Stomach (tissue), 9 donors: ENCODE results near the gene PIGA. TPM values are rescaled to one million over a fixed set of nuclear protein-coding genes. Genes with fewer than 3 reads are reported as not detected.
"Not testable (repeated sequence)": the region's sequence is repeated elsewhere in the genome, so short reads cannot be mapped to it uniquely, and the experiment has no call there.

Experiments used
- DNase-seq, 2 donors: peaks; one replicate each; pipeline versions ENCODE4 v3.0.0 to v3.0.0-alpha.2; 2013 to 2019
- H3K27ac ChIP-seq, 5 donors: fragments of 200-600 bp in 4 of 5; sonication (generic) in 4 of 5; one replicate each; pipeline ENCODE4 v1.5.1; 2013 to 2019; ENCODE audit warnings: mild to moderate bottlenecking in 1 of 5, moderate library complexity in 1 of 5
- H3K27me3 ChIP-seq, 3 donors: fragments of 200-600 bp; sonication (generic); one replicate each; pipeline ENCODE4 v1.5.1; 2017 to 2019; ENCODE audit warnings: mixed run types in 1 of 3
- H3K36me3 ChIP-seq, 4 donors: fragments of 200-600 bp; sonication (generic); 1 replicate in 3 of 4; 2 replicates in 1 of 4; pipeline ENCODE4 v1.5.1; 2016 to 2019
- H3K4me1 ChIP-seq, 4 donors: fragments of 200-600 bp; sonication (generic); one replicate each; pipeline ENCODE4 v1.5.1; 2016 to 2019
- H3K4me3 ChIP-seq, 4 donors: fragments of 200-600 bp; sonication (generic) in 3 of 4; one replicate each; pipeline ENCODE4 v1.5.1; 2016 to 2019; ENCODE audit warnings: mild to moderate bottlenecking in 1 of 4
- H3K9me3 ChIP-seq, 4 donors: fragments of 200-600 bp; sonication (generic); one replicate each; pipeline ENCODE4 v1.5.1; 2016 to 2019
- EP300 ChIP-seq: sonication (generic); formaldehyde crosslinking; IDR thresholded peaks from one replicate; pipeline ENCODE4 v1.6.1; 2017; ENCODE audit warnings: antibody characterized with exemption
- POLR2A ChIP-seq, 4 donors: fragments of 450-650 bp; IDR thresholded peaks; one replicate each; pipeline ENCODE4 v1.6.1; 2016; ENCODE audit warnings: antibody characterized with exemption in 4 of 4, control low read depth in 2 of 4, mild to moderate bottlenecking in 1 of 4, moderate library complexity in 1 of 4
- POLR2AphosphoS5 ChIP-seq, 3 donors: sonication (generic); formaldehyde crosslinking; IDR thresholded peaks; one replicate each; pipeline ENCODE4 v1.6.1; 2016; ENCODE audit warnings: antibody characterized with exemption in 3 of 3
- WGBS, 5 donors: extraction: QIAGEN DNeasy Blood & Tissue Kit in 3 of 5; methylation state at CpG; one replicate each; pipeline versions ENCODE4 v1.1.5 to v1.1.7; 2013 to 2018; 5-methylcytosine and 5-hydroxymethylcytosine counted together
- intact Hi-C: fragments of 100-400 bp; cut with DNase I; formaldehyde crosslinking; loops from one replicate; pipeline ENCODE4 v1.15.1; 2023; ENCODE audit warnings: low total_unique reads
- polyA plus RNA-seq, 3 donors: library from polyadenylated mRNA; stranded (reverse); fragments of 200-250 nt; gene quantifications; one replicate each; pipeline ENCODE4 v1.2.3, GENCODE V29; 2013
- total RNA-seq, 5 donors: library from RNA; depleted of rRNA; stranded (reverse); fragments of >200 nt; gene quantifications; one replicate each; pipeline versions ENCODE4 v1.1.0 to v1.2.3, GENCODE V29; 2014 to 2016
- TF ChIP-seq, protein P1 (sequence below), 7 experiments: fragments of 450-650 bp in 4 of 7; fragments of 200-600 bp in 3 of 7; sonication (generic) in 3 of 7; IDR thresholded peaks; one replicate each; pipeline ENCODE4 v1.5.1; 2016 to 2019; ENCODE audit warnings: antibody characterized with exemption in 7 of 7, control low read depth in 2 of 7, mild to moderate bottlenecking in 1 of 7
- donor health status: healthy with polysubstance abuse.
- donor health status: Bipolar disorder and iron deficiency.
- donor health status: healthy.

The PIGA gene
- total and polyA plus RNA-seq, 8 donors, result 0.58 to 59.7 (median 7.5) TPM

DNA sequence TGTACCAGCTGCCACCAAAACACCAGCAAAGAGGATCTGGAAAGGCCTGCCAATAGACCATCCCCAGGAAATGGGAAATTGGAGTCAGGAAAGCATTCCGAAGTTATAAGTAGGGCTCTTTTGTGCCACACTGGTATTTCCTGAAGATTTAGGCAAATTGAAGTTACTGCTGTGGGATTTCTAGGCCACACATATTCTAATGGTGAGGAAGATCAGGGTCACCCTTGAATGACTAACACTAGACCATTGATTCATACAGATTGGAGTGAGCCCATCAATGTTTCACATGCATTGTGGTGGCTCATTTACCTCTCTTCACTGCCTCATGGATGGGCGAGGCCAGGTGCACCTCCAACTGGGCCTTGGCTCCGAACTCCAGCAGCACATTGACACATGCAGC is 42.5 kb downstream of the PIGA start:
- peak overlapping the region in 1 of 5 donors; percentile 15 for H3K27ac ChIP-seq

DNA sequence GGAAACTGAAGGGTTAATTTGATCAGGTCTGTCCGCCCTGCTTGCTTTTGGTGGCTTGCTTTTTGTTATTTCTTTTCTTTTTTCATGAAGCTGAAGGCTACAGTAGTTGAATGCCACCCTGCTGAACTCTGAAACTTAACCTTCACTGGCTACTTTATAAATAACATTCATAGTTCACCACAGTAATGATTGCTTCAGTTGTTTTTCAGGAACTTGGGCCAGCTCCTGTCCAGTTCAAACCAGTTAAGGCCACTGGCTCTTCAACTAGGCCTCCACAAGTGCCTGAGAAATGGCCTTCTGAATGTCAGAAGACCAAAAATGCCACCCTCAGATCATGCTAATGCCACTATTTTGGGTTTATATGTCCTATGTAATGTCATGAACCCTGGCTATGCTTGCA is 57.7 kb downstream of the PIGA start:
- WGBS, 5 donors, result 15 to 75% (median 60%) methylated on average over 1 of the region's 1 CpG
- intact Hi-C loops, result no loop called here

More for the DNA sequence above, 42.5 kb downstream of the PIGA start:
- Histone ChIP-seq H3K36me3 (no peaks in the 10 kb centered on the region), H3K4me3 (no peak overlapping the region), H3K27me3 (no peaks in the 10 kb centered on the region), H3K9me3 (no peaks in the 10 kb centered on the region), H3K4me1 (no peaks in the 10 kb centered on the region)
- TF ChIP-seq, protein P1, sequence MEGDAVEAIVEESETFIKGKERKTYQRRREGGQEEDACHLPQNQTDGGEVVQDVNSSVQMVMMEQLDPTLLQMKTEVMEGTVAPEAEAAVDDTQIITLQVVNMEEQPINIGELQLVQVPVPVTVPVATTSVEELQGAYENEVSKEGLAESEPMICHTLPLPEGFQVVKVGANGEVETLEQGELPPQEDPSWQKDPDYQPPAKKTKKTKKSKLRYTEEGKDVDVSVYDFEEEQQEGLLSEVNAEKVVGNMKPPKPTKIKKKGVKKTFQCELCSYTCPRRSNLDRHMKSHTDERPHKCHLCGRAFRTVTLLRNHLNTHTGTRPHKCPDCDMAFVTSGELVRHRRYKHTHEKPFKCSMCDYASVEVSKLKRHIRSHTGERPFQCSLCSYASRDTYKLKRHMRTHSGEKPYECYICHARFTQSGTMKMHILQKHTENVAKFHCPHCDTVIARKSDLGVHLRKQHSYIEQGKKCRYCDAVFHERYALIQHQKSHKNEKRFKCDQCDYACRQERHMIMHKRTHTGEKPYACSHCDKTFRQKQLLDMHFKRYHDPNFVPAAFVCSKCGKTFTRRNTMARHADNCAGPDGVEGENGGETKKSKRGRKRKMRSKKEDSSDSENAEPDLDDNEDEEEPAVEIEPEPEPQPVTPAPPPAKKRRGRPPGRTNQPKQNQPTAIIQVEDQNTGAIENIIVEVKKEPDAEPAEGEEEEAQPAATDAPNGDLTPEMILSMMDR (IDR thresholded peaks at IDR 0.05), result no peak
- TF ChIP-seq POLR2A (IDR thresholded peaks at IDR 0.05) (no peak), EP300 (no peak), POLR2AphosphoS5 (IDR thresholded peaks at IDR 0.05) (no peak)
- intact Hi-C loops, result no loop called here
- no peak for DNase-seq
- WGBS, 5 donors, result 70 to 92% (median 79%) methylated on average over 2 to 3 of the region's 3 CpGs

DNA sequence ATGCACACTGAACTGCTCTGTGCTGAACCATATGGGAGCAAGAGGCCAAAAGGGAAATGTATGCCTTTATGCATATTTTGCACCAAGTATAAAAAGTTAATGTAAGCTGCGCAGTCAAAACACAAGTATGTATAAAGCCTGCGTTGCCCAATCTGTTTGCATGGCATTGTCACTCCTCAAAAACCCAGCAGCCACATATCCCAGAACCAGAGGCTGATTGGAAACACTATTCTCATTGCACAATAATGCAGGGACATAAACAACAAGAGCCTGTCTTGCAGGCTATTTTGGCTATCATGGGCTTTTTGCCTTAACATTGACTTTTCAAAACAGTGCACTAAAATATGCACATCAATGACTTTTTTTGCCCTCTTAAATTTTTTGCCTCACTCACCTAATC is 60.4 kb downstream of the PIGA start:
- intact Hi-C loops, result no loop called here
- Histone ChIP-seq H3K36me3 (no peaks in the 10 kb centered on the region), H3K27ac (no peak overlapping the region), H3K27me3 (no peaks in the 10 kb centered on the region), H3K4me1 (peaks cover 0 to 6% (median under 1%) of the 10 kb centered on the region in 4 donors), H3K4me3 (no peak overlapping the region), H3K9me3 (peaks cover 0 to 5% (median 2%) of the 10 kb centered on the region in 4 donors)
- TF ChIP-seq, protein P1 (IDR thresholded peaks at IDR 0.05), result no peak
- TF ChIP-seq EP300 (no peak), POLR2AphosphoS5 (IDR thresholded peaks at IDR 0.05) (no peak), POLR2A (IDR thresholded peaks at IDR 0.05) (no peak)
- WGBS, 5 donors, result 78 to 92% (median 91%) methylated on average over 2 of the region's 2 CpGs
- DNase-seq, result no peak

More for the DNA sequence above, 57.7 kb downstream of the PIGA start:
- TF ChIP-seq, protein P1 (IDR thresholded peaks at IDR 0.05), result no peak
- TF ChIP-seq EP300 (no peak), POLR2AphosphoS5 (IDR thresholded peaks at IDR 0.05) (no peak), POLR2A (IDR thresholded peaks at IDR 0.05) (no peak)
- no peak overlapping the region for H3K27ac ChIP-seq
- H3K4me1 ChIP-seq, result no peaks in the 10 kb centered on the region
- H3K9me3 ChIP-seq, result peaks cover 0 to 5% (median 2%) of the 10 kb centered on the region in 4 donors
- no peak overlapping the region for H3K4me3 ChIP-seq
- H3K27me3 ChIP-seq, result no peaks in the 10 kb centered on the region
- no peak for DNase-seq
- no peaks in the 10 kb centered on the region for H3K36me3 ChIP-seq

DNA sequence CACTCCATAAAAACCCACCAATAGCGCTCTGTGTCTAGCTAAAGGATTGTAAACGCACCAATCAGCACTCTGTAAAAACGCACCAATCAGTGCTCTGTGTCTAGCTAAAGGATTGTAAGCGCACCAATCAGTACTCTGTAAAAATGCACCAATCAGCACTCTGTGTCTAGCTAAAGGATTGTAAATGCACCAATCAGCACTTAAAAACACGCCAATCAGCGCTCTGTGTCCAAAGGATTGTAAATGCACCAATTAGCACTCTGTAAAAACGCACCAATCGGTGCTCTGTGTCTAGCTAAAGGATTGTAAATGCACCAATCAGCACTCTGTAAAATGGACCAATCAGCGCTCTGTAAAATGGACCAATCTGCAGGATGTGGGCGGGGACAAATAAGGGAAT is 62.0 kb downstream of the PIGA start:
- intact Hi-C loops, H3K4me3 ChIP-seq, H3K27ac ChIP-seq, H3K9me3 ChIP-seq, H3K27me3 ChIP-seq, H3K36me3 ChIP-seq, DNase-seq: not testable (repeated sequence)
- WGBS, 5 donors, result 80 to 99% (median 98%) methylated on average over 10 of the region's 10 CpGs
- peaks cover 0 to 11% (median 3%) of the 10 kb centered on the region in 4 donors for H3K4me1 ChIP-seq

DNA sequence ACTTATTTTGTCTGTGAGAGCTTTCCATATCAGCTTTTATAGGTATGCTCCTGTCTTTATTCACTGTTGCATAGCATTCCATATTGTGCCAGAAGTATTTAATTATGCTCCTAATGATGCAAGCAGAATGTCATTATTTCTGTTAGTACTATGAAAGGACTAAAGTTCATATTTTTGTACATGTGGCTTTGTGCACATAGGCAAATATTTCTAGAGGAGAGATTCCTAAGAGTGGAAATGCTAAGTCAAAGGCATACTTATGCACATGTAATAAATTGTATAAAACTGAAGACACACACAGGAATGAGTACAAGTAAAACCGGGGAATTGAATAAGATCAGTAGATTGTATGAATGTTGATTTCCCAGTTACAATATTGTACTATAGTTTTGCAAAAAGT is 63.6 kb downstream of the PIGA start:
- intact Hi-C loops, result no loop called here
- WGBS, 5 donors, result 33 to 78% (median 72%) methylated on average over 1 of the region's 1 CpG
- Histone ChIP-seq H3K27me3 (no peaks in the 10 kb centered on the region), H3K4me3 (no peak overlapping the region), H3K36me3 (no peaks in the 10 kb centered on the region), H3K4me1 (peaks cover 0 to 11% (median 3%) of the 10 kb centered on the region in 4 donors), H3K27ac (no peak overlapping the region), H3K9me3 (peaks cover 0 to 5% (median 2%) of the 10 kb centered on the region in 4 donors)
- TF ChIP-seq, protein P1 (IDR thresholded peaks at IDR 0.05), result no peak
- no peak for DNase-seq
